ENCODE data around the gene BEGAIN. TPM values are rescaled to one million over a fixed set of nuclear protein-coding genes. Genes with fewer than 3 reads are reported as not detected.

BEGAIN gene
- total RNA-seq, 4 donors from 2014 or later, result 0.25 to 2.2 (median 1.6) TPM

- peak in 1 of 2 donors; percentile 83 for DNase-seq (ENCODE audit: low spot score in 2 of 2)
- TF ChIP-seq POLR2A (IDR thresholded peaks at IDR 0.05), result no peak
- TF ChIP-seq CTCF (IDR thresholded peaks at IDR 0.05), result no peak
- intact Hi-C loops (cut with DNase I; ENCODE audit: low total_unique reads), result no loop called here
- WGBS, 2 donors, result 80 to 90% methylated on average over 15 to 16 of the region's 18 CpGs
- no peak overlapping the region for H3K4me3 ChIP-seq (ENCODE audit: low read depth, poor library complexity, severe bottlenecking)
Observed at GRCh38 chr14:100540926-100541620, 46.1 kb downstream of the BEGAIN start.

DNA sequence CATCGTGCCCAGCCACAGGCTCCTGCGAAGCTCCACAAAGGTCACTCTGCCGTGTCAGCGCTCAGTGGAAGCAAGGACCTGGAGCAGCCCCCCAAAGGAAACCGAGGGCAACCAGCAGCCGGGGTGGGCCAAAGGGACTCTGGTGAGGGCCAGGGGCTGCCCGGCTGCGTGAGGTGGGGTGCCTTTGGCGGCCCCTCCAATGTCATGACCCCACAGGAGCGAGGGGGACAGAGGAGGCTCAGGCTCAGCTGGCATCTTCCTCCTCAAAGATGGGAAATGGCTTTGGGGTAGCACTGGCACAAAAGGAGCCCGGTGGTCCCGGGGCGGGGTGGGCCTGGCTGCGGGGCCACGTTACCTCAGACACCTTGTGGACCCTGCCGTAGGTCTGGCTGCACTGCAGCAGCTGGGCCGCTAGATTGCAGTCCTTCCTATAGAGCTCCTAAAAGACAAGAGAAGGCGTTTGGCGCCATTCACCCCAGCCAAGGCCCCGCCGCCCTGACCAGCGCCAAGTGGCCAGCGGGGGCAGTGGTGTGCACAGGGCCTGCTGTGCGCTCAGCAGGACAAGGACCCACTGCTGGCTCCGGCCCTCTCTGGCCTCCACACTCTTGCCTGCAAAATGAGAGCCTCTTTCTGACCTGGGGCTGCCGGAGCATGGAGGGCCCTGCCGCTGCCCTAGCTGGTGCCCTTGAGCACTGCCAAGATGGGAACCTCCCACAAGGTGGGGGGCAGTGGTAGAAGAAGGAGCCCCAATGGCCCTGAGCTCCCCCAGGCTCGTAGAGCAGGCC lies 46.9 kb downstream of the BEGAIN start:
- no peak for TF ChIP-seq POLR2A (IDR thresholded peaks at IDR 0.05)
- TF ChIP-seq CTCF (IDR thresholded peaks at IDR 0.05), result no peak
- intact Hi-C loops (cut with DNase I; ENCODE audit: low total_unique reads), result no loop called here
- DNase-seq (ENCODE audit: low spot score in 2 of 2), result peak in 1 of 2 donors; percentile 83
- H3K4me3 ChIP-seq (ENCODE audit: low read depth, poor library complexity, severe bottlenecking), result no peak overlapping the region
- 88 to 93% methylated on average over 20 to 24 of the region's 28 CpGs for WGBS, 2 donors

DNA sequence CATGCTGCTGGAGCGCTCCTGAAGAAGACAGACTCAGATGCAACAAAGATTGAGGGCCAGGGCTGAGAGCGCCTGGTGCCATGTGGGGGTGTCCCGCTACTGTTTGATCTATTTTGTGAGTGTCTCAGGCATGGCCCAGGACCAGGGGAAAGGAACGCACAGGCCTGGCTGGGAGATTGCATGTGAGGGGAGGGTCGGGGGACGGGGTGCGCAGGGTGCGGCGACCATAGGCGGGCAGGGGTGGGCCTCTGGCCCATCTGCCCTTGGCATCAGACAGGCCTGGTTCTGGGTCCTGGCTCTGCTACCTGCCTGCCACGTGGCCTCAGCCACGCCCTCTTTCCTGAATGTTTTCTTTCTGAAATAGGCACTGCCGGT lies 47.5 kb downstream of the BEGAIN start:
- 83 to 88% methylated on average over 13 of the region's 13 CpGs for WGBS, 2 donors
- no peak for TF ChIP-seq POLR2A (IDR thresholded peaks at IDR 0.05)
- TF ChIP-seq CTCF (IDR thresholded peaks at IDR 0.05), result no peak
- intact Hi-C loops (cut with DNase I; ENCODE audit: low total_unique reads), result no loop called here

GRCh38 chr14:100539003-100539660 lies 48.1 kb downstream of the BEGAIN start:
- WGBS, 2 donors, result 97% methylated on average over 36 to 42 of the region's 42 CpGs
- TF ChIP-seq POLR2A (IDR thresholded peaks at IDR 0.05) (no peak), CTCF (IDR thresholded peaks at IDR 0.05) (no peak)
- DNase-seq (ENCODE audit: low spot score in 2 of 2), result peak in 1 of 2 donors; percentile 84
- intact Hi-C loops (cut with DNase I; ENCODE audit: low total_unique reads), result no loop called here
- H3K4me3 ChIP-seq (ENCODE audit: low read depth, poor library complexity, severe bottlenecking), result no peak overlapping the region

More for the DNA sequence above, 47.5 kb downstream of the BEGAIN start:
- no peak overlapping the region for H3K4me3 ChIP-seq (ENCODE audit: low read depth, poor library complexity, severe bottlenecking)
- DNase-seq (ENCODE audit: low spot score in 2 of 2), result peak in 1 of 2 donors; percentile 73

DNA sequence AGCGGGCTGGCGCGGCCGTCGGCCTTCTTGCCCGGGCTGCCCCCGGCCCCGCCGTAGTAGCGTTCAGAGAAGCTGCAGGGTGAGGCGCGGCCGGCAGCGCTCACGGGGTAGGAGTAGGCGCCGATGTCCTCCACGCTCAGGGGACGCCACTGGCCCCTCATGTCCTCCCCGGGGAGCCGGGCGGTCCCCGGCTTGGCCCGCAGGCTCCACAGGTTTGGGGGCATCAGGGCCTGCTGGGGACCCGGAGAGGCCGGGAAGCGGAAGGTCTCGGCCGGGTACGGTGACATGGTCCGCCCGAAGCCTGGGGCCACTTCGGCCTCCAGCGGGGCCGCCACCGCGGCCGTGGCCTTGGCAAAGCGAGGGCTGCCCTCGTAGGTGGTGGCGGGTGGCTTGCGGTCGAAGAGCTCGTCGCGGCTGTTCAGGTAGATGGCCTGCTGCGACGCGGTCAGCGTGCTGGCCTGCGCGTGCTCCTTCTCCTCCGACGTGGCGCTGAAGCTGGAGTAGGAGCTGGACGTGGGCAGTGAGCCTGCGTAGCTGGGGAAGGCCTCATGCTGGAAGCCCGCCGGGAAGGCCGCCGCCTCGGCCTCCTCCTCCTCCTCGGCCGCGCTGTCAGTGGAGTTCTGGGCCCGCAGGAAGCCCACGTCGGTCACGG lies 48.7 kb downstream of the BEGAIN start:
- intact Hi-C loops (cut with DNase I; ENCODE audit: low total_unique reads), result no loop called here
- H3K4me3 ChIP-seq (ENCODE audit: low read depth, poor library complexity, severe bottlenecking), result no peak overlapping the region
- peak in 1 of 2 donors; percentile 70 for DNase-seq (ENCODE audit: low spot score in 2 of 2)
- WGBS, 2 donors, result 96 to 97% methylated on average over 68 to 69 of the region's 69 CpGs
- TF ChIP-seq CTCF (IDR thresholded peaks at IDR 0.05) (no peak), POLR2A (IDR thresholded peaks at IDR 0.05) (no peak)
